ENCODE data around the gene TCEANC. TPM values are rescaled to one million over a fixed set of nuclear protein-coding genes. Genes with fewer than 3 reads are reported as not detected.
A peak's percentile ranks its signal among the peaks of the same experiment; 100 is the strongest.

The TCEANC gene
- total RNA-seq, 1 experiment from 2014 or later: 3.1 TPM

GRCh38 chrX:13645464-13646153 lies 7.3 kb upstream of the TCEANC start:
- no peak overlapping the region for H2BK12ac ChIP-seq (ENCODE audit: insufficient read length, low read depth, low read length)
- H2BK120ac ChIP-seq (ENCODE audit: low read depth, low read length, poor library complexity, severe bottlenecking): no peak overlapping the region
- H4K8ac ChIP-seq (replicated peaks; ENCODE audit: insufficient read length, low read depth, low read length): no peak overlapping the region
- no peak overlapping the region for H2AK5ac ChIP-seq (ENCODE audit: insufficient read length, low read length)
- Mint-ChIP-seq H3K9me3 (peaks cover 30 to 37% of the 10 kb centered on the region in 2 experiments), H3K4me1 (peaks cover 6 to 7% of the 10 kb centered on the region in 2 experiments; a peak in 3 of 4 replicates), H3K36me3 (ENCODE audit: insufficient read depth in 1 of 3, low read depth in 3 of 3) (no peaks in the 10 kb centered on the region; a peak in 1 of 7 replicates), H3K4me3 (no peak overlapping the region), H3K27me3 (ENCODE audit: low read depth) (no peaks in the 10 kb centered on the region), H3K27ac (peak overlapping the region in 1 of 3 experiments; percentile 72; a peak in 3 of 7 replicates)
- no peak overlapping the region for H3K9ac ChIP-seq (ENCODE audit: extremely low read depth, insufficient read length, low read length)
- H4K91ac ChIP-seq (ENCODE audit: insufficient read length, low read depth, low read length): no peak overlapping the region
- no peak overlapping the region for H4K5ac ChIP-seq (ENCODE audit: insufficient read length, low read depth, low read length)
- H3K56ac ChIP-seq (ENCODE audit: insufficient read length, low read depth, low read length): no peak overlapping the region
- no peaks in the 10 kb centered on the region for H3K23me2 ChIP-seq (ENCODE audit: insufficient read length, low read depth, low read length, poor library complexity, severe bottlenecking)
- H3K4ac ChIP-seq (ENCODE audit: low read depth, low read length): no peak overlapping the region
- H2BK15ac ChIP-seq (ENCODE audit: low read depth, low read length): no peak overlapping the region
- H4K20me1 ChIP-seq (ENCODE audit: control insufficient read depth, insufficient read depth, insufficient read length): no peaks in the 10 kb centered on the region
- H3K4me2 ChIP-seq (ENCODE audit: insufficient read depth, insufficient read length, low read length): no peak overlapping the region
- H3K4me1 ChIP-seq (ENCODE audit: insufficient read depth, low read length): no peaks in the 10 kb centered on the region; the same call in 1 of the 2 replicates
- H3K79me1 ChIP-seq (ENCODE audit: insufficient read depth, low read depth, low read length, poor library complexity, severe bottlenecking): no peaks in the 10 kb centered on the region
- H2BK5ac ChIP-seq (ENCODE audit: insufficient read length, low read length): no peak overlapping the region
- no peak for TF ChIP-seq CTCF (conservative IDR thresholded peaks at IDR 0.05)
- H3K23ac ChIP-seq (ENCODE audit: insufficient read length, low read depth, low read length): no peak overlapping the region
- H3K79me2 ChIP-seq (ENCODE audit: insufficient read depth, low read length): no peaks in the 10 kb centered on the region
- H3K27me3 ChIP-seq (ENCODE audit: insufficient read depth, low read length): no peaks in the 10 kb centered on the region
- no peak overlapping the region for H3T11ph ChIP-seq (ENCODE audit: low read length)
- H3K27ac ChIP-seq (ENCODE audit: insufficient read length, low read depth, low read length): no peak overlapping the region
- no peak overlapping the region for H3K18ac ChIP-seq (ENCODE audit: insufficient read length, low read depth, low read length)
- H2BK20ac ChIP-seq (ENCODE audit: low read depth, low read length, poor library complexity, severe bottlenecking): no peak overlapping the region
- no peaks in the 10 kb centered on the region for H3K9me3 ChIP-seq (ENCODE audit: control insufficient read depth, low read depth, low read length)
- no peak overlapping the region for H2AFZ ChIP-seq (ENCODE audit: low read length)
- DNase-seq: no peak
- no peak overlapping the region for H3K14ac ChIP-seq (ENCODE audit: insufficient read depth, low read length)
- no CpG with 5 or more reads among the region's 9 CpGs for WGBS (ENCODE audit: extremely low coverage, insufficient read length, low lambda C conversion rate)

Measured in H9 (cell line).